HG02678 (cell line): ENCODE results near the gene RNASE13.

Experiments used
- ATAC-seq: cut with Tn5 transposase; IDR thresholded peaks from one replicate; pipeline ENCODE4 v1.9.1; 2021; ENCODE audit warnings: mild to moderate bottlenecking, moderate library complexity; ENCODE audit not compliant: unreplicated experiment

The RNASE13 gene

DNA sequence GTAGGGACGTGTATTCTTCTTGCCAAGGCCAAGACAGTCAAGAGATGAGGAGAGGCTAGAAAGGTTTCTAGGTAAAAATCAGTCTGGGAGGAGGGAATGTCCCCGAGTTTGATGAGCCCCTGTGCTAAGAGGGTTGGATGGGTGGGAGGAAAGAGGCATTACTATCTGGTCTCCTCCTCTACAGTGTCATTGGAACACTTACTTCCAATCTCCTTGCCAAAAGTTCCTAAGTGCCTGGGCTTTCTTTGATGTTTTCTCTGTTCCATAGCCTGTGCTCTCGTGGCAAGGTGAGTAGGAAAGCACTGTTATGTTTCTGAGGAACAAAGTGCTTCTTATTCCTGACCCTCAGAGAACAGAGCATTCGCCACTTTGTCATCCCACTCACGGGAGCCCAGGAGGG, at the start of gene RNASE13:
TSS of gene RNASE13 (minus strand) at position 101 of the 400 bp plus-strand sequence. CDS start 519 bp downstream, outside the sequence.
- ATAC-seq: no peak

GRCh38 chr14:21084396-21084795, 49.8 kb upstream of the RNASE13 start:
- no peak for ATAC-seq

DNA sequence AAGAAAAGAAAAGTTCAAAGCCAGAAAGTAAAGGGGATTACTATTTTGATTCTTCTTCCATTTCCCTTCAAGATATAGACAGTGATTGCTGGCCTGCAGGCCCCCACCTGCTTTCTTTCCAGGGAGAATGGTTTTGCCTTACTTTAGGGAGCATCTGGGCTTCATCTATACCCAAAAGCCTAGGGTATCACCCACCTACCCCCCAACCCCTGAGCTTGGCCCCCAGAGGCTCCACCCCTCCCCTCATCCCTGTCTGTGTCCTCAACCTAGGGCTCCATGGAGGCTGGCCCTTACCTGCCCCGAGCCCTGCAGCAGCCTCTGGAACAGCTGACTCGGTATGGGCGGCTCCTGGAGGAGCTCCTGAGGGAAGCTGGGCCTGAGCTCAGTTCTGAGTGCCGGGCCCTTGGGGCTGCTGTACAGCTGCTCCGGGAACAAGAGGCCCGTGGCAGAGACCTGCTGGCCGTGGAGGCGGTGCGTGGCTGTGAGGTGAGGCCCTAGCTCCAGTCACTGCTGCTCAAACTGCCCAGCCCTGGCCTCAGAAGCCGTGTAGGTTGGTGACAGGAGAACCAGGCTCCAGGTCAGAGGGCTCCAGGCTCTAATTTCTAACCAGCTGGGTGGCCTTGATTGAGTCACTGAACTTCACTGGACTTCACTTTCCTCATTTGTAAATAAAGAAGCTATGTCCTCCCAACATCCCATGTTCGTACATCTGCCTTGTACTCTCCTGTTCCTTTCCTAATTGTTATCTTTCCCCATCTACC, 49.1 kb upstream of the RNASE13 start:
- ATAC-seq: no peak

DNA sequence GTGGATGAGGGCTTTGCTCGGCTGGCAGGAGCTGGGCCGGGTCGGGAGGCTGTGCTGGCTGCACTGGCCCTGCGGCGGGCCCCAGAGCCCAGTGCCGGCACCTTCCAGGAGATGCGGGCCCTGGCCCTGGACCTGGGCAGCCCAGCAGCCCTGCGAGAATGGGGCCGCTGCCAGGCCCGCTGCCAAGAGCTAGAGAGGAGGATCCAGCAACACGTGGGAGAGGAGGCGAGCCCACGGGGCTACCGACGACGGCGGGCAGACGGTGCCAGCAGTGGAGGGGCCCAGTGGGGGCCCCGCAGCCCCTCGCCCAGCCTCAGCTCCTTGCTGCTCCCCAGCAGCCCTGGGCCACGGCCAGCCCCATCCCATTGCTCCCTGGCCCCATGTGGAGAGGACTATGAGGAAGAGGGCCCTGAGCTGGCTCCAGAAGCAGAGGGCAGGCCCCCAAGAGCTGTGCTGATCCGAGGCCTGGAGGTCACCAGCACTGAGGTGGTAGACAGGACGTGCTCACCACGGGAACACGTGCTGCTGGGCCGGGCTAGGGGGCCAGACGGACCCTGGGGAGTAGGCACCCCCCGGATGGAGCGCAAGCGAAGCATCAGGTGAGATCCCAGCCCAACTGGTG, 47.0 kb upstream of the RNASE13 start:
- ATAC-seq: no peak

- ATAC-seq: no peak
Measured at GRCh38 chr14:21078726-21079125, 44.1 kb upstream of the RNASE13 start.

DNA sequence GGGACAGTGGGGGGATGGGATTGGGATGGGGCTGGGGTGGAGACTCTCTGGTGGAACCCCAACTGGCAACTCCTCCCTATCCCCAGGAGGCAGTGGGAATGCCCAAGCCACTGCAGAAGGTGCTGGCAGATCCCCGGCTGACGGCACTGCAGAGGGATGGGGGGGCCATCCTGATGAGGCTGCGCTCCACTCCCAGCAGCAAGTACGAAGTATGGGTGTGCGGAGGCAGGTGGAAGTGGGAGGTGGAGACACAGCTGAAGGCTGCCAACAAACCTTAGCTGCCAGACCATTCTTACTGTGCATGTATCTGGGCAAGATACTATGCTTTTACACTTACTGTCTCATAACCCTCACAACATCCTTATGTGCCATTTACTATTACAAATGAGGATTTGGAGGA, 43.7 kb upstream of the RNASE13 start:
- ATAC-seq: no peak

GRCh38 chr14:21077672-21078071, 43.1 kb upstream of the RNASE13 start:
- ATAC-seq: no peak

GRCh38 chr14:21075719-21076437, 41.3 kb upstream of the RNASE13 start:
- ATAC-seq: no peak

GRCh38 chr14:21074398-21075272, 40.0 kb upstream of the RNASE13 start:
- ATAC-seq: no peak

DNA sequence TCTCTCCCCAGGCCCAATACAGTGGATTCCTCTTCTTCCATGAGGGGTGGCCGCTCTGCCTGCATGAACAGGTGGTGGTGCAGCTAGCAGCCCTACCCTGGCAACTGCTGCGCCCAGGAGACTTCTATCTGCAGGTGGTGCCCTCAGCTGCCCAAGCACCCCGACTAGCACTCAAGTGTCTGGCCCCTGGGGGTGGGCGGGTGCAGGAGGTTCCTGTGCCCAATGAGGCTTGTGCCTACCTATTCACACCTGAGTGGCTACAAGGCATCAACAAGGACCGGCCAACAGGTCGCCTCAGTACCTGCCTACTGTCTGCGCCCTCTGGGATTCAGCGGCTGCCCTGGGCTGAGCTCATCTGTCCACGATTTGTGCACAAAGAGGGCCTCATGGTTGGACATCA, 39.3 kb upstream of the RNASE13 start:
- no peak for ATAC-seq

DNA sequence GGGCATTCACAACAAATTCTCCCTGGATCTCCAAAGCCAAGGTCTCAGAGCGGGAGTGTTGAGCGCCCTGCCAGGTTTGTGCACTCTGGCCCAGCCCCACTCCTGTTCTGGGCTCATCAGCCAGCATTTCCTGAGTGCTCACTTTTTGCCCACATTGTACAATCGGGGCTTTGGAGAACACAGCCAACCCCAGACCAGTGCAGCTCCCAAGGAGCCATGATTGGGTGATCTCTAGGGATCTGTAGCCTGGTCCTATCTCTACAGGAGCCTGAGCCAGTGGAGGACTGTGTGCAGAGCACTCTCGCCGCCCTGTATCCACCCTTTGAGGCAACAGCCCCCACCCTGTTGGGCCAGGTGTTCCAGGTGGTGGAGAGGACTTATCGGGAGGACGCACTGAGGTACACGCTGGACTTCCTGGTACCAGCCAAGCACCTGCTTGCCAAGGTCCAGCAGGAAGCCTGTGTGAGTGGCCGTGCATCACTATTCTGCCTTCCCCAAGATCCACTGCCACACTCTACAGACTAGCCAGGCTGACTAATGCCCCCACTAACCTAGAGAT, 38.3 kb upstream of the RNASE13 start:
- no peak for ATAC-seq

DNA sequence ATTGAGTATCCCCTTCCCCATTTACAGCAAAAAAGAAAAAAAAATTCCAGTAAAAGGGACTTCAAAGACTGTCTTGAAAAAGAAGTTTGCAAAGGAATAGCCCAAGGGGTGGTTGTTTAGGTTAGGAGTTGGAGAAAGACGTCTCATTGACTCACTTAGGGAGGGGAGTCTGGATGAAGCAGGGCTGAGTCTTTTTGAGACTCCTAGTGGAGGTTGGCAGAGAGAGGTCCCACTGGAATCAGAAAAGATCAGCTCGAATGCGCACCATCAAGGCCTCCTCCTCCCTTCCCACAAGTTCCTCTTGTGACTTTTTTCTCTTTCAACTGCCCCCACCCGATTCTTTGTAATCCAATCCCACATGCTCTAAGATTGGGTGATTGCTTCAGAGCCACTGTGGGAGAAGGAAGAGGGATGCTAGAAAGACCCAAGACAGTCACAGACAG, 37.4 kb upstream of the RNASE13 start:
- ATAC-seq: no peak

- peak; percentile 73 for ATAC-seq
Measured at GRCh38 chr14:21071225-21072030, 36.8 kb upstream of the RNASE13 start.

GRCh38 chr14:21070610-21071224, 36.1 kb upstream of the RNASE13 start:
- peak; percentile 12 for ATAC-seq

DNA sequence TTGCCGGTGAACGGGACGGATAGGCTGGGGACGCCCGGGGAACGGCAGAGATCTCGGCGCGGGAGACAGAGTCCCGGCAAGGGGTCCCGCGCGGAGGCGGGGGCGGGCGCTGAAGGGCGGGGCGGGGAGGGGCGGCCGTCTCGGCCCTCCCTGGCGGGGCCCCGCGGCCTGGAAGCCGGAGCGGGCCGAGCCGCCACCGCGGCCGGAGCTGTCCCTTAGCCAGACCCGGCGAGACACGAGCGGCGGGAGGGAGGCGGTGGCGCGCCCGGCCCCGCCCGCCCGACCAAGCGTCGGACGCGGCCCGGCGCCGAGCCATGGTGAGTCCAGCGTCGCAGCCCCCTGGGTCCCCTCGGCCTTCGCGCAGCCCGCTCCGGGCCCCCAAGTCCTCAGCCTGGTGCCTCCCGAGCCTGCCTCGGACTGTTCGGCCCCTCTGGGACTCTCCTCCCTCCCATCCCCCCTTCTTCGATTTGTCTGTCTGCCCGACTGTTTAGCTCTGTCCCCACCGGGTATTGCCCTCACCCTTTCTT, 35.5 kb upstream of the RNASE13 start, which contains the start of gene ARHGEF40:
TSS of gene ARHGEF40 (plus strand) at position 222 of the 527 bp plus-strand sequence. CDS start at position 315, 93 bp downstream.
- ATAC-seq: no peak

DNA sequence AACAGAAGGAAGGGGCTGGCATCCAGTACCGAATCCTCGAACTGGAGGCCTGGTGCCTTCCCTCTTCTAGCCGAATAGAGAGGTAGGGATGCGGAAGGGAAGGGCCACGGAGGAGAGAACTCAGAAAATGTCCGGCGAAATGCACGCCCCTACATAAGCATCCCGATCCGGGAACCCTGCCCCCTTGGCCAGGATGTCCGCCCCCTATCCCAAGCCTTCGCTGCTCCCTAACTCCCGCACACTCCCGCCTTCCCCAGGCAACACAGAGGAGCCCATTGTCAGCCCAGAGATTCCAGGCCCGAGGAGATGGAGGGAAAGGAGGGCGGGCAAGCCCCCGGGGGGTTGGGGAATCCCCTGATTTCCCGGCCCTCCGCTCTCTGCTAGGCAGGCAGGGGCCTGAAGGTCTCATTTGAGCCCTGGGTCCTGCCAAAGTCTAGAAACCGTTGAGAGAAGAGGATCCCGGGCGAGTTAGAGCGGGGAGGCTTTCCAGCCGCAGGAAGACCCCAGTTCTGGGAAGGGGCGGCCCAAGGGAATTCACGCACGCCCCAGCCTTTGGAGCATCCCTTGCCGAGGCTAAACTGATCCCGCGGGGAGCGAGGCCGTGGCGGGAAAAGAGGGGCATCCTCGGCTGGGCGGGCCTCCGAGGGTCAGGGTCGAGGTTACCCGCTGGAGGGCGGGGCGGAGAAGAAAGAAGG, 34.9 kb upstream of the RNASE13 start:
- no peak for ATAC-seq

DNA sequence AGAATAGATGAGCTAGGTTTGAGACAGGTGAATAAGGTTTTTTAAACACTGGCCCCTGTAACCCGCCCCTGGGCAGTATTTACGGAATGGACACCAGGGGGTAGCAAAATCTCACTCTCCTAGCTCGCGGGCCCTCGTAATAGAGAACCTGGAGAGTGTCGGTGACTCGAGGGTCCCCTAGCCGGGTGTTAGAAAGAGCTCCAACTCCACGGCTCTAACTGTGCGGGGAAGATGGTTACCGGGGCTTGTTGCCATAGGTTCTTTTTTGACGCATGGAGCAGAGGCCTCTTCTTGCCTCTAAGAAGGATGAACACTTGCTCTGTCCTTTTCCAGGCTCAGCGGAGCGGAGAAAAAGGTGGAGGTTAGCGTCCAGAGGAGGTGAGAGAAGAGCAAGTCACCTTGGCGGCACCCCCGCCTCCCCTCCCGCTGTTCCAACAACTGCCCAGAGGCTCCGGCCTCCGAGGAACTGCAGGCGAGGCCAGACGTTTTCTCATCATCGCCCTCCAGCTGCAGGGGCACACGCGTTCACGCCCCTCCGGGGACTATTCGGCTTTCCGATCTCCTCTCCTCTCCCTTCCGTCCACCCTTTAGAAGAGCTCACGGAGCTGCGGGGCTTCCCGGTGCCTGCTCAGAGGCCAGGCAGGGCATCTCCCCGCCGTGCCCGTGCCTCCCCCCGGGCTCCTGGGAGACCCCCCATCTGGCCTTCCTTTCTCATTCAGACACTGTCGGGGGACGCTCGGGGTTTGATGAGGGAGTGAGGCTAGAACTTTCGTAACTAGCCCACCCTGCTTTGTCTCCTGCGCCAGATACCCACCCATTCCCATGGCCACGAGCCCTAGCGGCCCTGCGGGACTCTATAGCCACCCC, 34.1 kb upstream of the RNASE13 start:
- no peak for ATAC-seq
